GM12878 (cell line): ENCODE results near the gene PCNX4. TPM values are rescaled to one million over a fixed set of nuclear protein-coding genes. Genes with fewer than 3 reads are reported as not detected.

ENCODE experiments used
- ATAC-seq: fragments of 200-7000 bp; cut with Tn5 transposase; 3 replicates; pipeline ENCODE4 v1.9.1; 2020; ENCODE audit warnings: mild to moderate bottlenecking, moderate library complexity
- BruUV-seq: library from RNA; stranded (reverse); fragments of 400-500 nt; replicated peaks from 2 replicates; lab custom pipeline; 2021; lab: Mats Ljungman, UMichigan
- CTCF ChIA-PET: fragments of 300-600 bp; sonication (Branson Sonifier 250); formaldehyde crosslinking; extraction: SDS; loops from one replicate; lab custom pipeline; 2021; ENCODE audit warnings: inconsistent platforms; lab: Yijun Ruan, JAX
- POLR2A ChIA-PET: fragments of 350-600 bp; formaldehyde crosslinking; extraction: SDS; loops from one replicate; lab custom pipeline; 2021; ENCODE audit warnings: inconsistent platforms; lab: Charles Lee
- RAD21 ChIA-PET: fragments of 300-600 bp; sonication (Branson Sonifier 250); formaldehyde crosslinking; loops from one replicate; lab custom pipeline; 2023; ENCODE audit warnings: antibody characterized with exemption; ENCODE audit not compliant: unreplicated experiment; lab: Charles Lee
- SMC1A ChIA-PET: fragments of 300-600 bp; sonication (Branson Sonifier 250); formaldehyde crosslinking; loops from one replicate; lab custom pipeline; 2023; ENCODE audit not compliant: unreplicated experiment, uncharacterized antibody; lab: Charles Lee
- DNase-seq: peaks from one replicate; pipeline ENCODE4 v3.0.0-alpha.2; 2011; ENCODE audit warnings: low read depth, low spot score
- FAIRE-seq: peaks from 3 replicates; lab custom pipeline; 2011; peaks lifted over from hg19 to GRCh38; lab: Jason Lieb, UNC
- H2AFZ ChIP-seq: 2 replicates; pipeline ENCODE4 v1.6.0; 2011; ENCODE audit warnings: low read depth, low read length, control low read depth; ENCODE audit not compliant: control insufficient read depth
- H3K27ac ChIP-seq: 2 replicates; pipeline ENCODE4 v1.5.1; 2011; ENCODE audit warnings: control low read depth; ENCODE audit not compliant: control insufficient read depth, insufficient read depth
- H3K27me3 ChIP-seq, 2 experiments: replicated peaks in 1 of 2; 2 replicates each; pipeline versions ENCODE4 v1.6.0 to v1.6.1; 2011; ENCODE audit warnings: low read length in 1 of 2; ENCODE audit not compliant: control insufficient read depth in 2 of 2, insufficient read depth in 2 of 2
- H3K36me3 ChIP-seq, 2 experiments: 2 replicates each; pipeline ENCODE4 v1.5.1; 2011; ENCODE audit warnings: low read length in 1 of 2; ENCODE audit not compliant: control insufficient read depth in 2 of 2, insufficient read depth in 2 of 2
- H3K4me1 ChIP-seq: 2 replicates; pipeline ENCODE4 v1.6.1; 2011; ENCODE audit warnings: mild to moderate bottlenecking, low read length, moderate library complexity, mixed read lengths; ENCODE audit not compliant: control insufficient read depth, insufficient read depth
- H3K4me2 ChIP-seq: 2 replicates; pipeline ENCODE4 v1.6.0; 2011; ENCODE audit warnings: control low read depth; ENCODE audit not compliant: control insufficient read depth, insufficient read depth
- H3K4me3 ChIP-seq: fragments of 200-600 bp; sonication (generic); 2 replicates; pipeline ENCODE4 v1.5.1; 2016
- H3K79me2 ChIP-seq: 2 replicates; pipeline ENCODE4 v1.6.0; 2011; ENCODE audit warnings: low read length; ENCODE audit not compliant: control insufficient read depth, insufficient read depth
- H3K9ac ChIP-seq: 2 replicates; pipeline ENCODE4 v1.8.0; 2011; ENCODE audit warnings: low read length, control low read depth, mixed read lengths; ENCODE audit not compliant: control insufficient read depth, insufficient read depth
- H3K9me3 ChIP-seq: replicated peaks from 3 replicates; pipeline ENCODE4 v1.5.1; 2011; ENCODE audit warnings: mild to moderate bottlenecking, low read length; ENCODE audit not compliant: control insufficient read depth, insufficient read depth
- H4K20me1 ChIP-seq: 2 replicates; pipeline ENCODE4 v1.6.0; 2011; ENCODE audit not compliant: control insufficient read depth, insufficient read depth
- BCL11A ChIP-seq: IDR thresholded peaks from 2 replicates; pipeline ENCODE4 v1.6.1; 2011; ENCODE audit warnings: low read depth, low read length
- CUX1 ChIP-seq: IDR thresholded peaks from 2 replicates; pipeline ENCODE4 v1.6.1; 2012; ENCODE audit warnings: improper control_type of control experiment, low read depth, low read length; ENCODE audit not compliant: insufficient replicate concordance
- DPF2 ChIP-seq: fragments of 450-650 bp; IDR thresholded peaks from 2 replicates; pipeline ENCODE4 v1.6.1; 2017; ENCODE audit warnings: mild to moderate bottlenecking
- HCFC1 ChIP-seq: fragments of 150-350 bp; IDR thresholded peaks from 2 replicates; pipeline ENCODE4 v1.6.1; 2014; ENCODE audit warnings: low read length
- PRDM15 ChIP-seq: fragments of 450-650 bp; formaldehyde crosslinking; IDR thresholded peaks from 2 replicates; pipeline ENCODE4 v1.4.0; 2020; ENCODE audit warnings: mild to moderate bottlenecking, moderate library complexity
- RFX5 ChIP-seq: IDR thresholded peaks from 2 replicates; pipeline ENCODE4 v1.6.1; 2011; ENCODE audit warnings: low read depth, low read length, improper control_type of control experiment
- SIX5 ChIP-seq: IDR thresholded peaks from 2 replicates; pipeline ENCODE4 v1.6.1; 2011; ENCODE audit warnings: mild to moderate bottlenecking, low read depth, low read length, moderate library complexity; ENCODE audit not compliant: severe bottlenecking
- TARDBP ChIP-seq: IDR thresholded peaks from 2 replicates; pipeline ENCODE4 v1.6.1; 2016; ENCODE audit warnings: borderline replicate concordance
- ZNF687 ChIP-seq: fragments of 450-650 bp; IDR thresholded peaks from 2 replicates; pipeline ENCODE4 v1.6.1; 2017; ENCODE audit warnings: mild to moderate bottlenecking, moderate library complexity
- WGBS: methylation state at CpG from one replicate; pipeline ENCODE4 v1.1.6; 2016; ENCODE audit warnings: low lambda C conversion rate; ENCODE audit not compliant: insufficient replicate concordance, insufficient coverage; ENCODE audit errors: missing lambda C conversion rate; 5-methylcytosine and 5-hydroxymethylcytosine counted together
- in situ Hi-C: fragments of 300-500 bp; cut with MboI; formaldehyde crosslinking; loops from 9 replicates; pipeline ENCODE4 v1.14.3; 2018; ENCODE audit warnings: mixed read lengths
- intact Hi-C: fragments of 100-400 bp; cut with micrococcal nuclease; formaldehyde crosslinking; loops from one replicate; pipeline ENCODE4 v1.14.2; 2022; ENCODE audit not compliant: unreplicated experiment
- polyA plus RNA-seq, 11 experiments: library from polyadenylated mRNA; depleted of rRNA in 4 of 11; unstranded in 6 of 11; stranded (reverse) in 5 of 11; fragments of >200 nt; fragmentation: Nextera tagmentation in 4 of 11; fragmentation: Illumina TruSeq in 1 of 11; extraction: Ambion mirVana in 4 of 11; extraction: Trizol in 1 of 11; gene quantifications; 1 replicate in 1 of 11; 2 replicates in 10 of 11; pipeline versions ENCODE4 v1.2.1 to v1.2.3, GENCODE V29; 2011 to 2016; ENCODE audit warnings: inconsistent platforms in 2 of 11, missing spikeins in 2 of 11, low read depth in 1 of 11
- total RNA-seq, 4 experiments: library from RNA; depleted of rRNA in 3 of 4; stranded (reverse); fragments of >200 nt in 3 of 4; fragmentation: Illumina TruSeq in 1 of 4; extraction: Trizol in 1 of 4; gene quantifications; 2 replicates each; pipeline versions ENCODE4 v1.2.1 to v1.2.3, GENCODE V29; 2013 to 2021

PCNX4 gene
- total and polyA plus RNA-seq, 10 of the 15 experiments (the other 5 are each of a cell fraction or from before 2014, with no cell fraction given): 13.8 to 56.6 (median 39.4) TPM

- no peaks in the 10 kb centered on the region for H4K20me1 ChIP-seq
- no peak for FAIRE-seq
- DNase-seq: no peak
- H3K4me1 ChIP-seq: peaks cover 9% of the 10 kb centered on the region
- POLR2A ChIA-PET: interaction anchor here (1.0 kb wide), 1 partner anchor 213 kb away, joined by 4 read pairs; no protein-coding TSS in a partner anchor
- RAD21 ChIA-PET: no interaction called here
- intact Hi-C loops: no loop called here
- no peak overlapping the region for H3K4me3 ChIP-seq
- 100% methylated on average over 1 of the region's 1 CpG for WGBS
- in situ Hi-C loops: no loop called here
- CTCF ChIA-PET: interaction anchor here (1.4 to 7.7 kb wide), 2 partner anchors 114 to 214 kb away, joined by 6 to 155 read pairs; no protein-coding TSS in a partner anchor
- SMC1A ChIA-PET: interaction anchor here (1.2 to 10.2 kb wide), 3 partner anchors 16 to 213 kb away, joined by 3 to 149 read pairs (median 147); partner anchors contain the start of gene DHRS7
- no peak for ATAC-seq
- no peaks in the 10 kb centered on the region for H3K79me2 ChIP-seq
- H3K4me2 ChIP-seq: no peak overlapping the region
- H3K9me3 ChIP-seq: no peaks in the 10 kb centered on the region; the same call in none of the 3 replicates
- no peaks in the 10 kb centered on the region for H3K36me3 ChIP-seq
- H3K27me3 ChIP-seq: no peaks in the 10 kb centered on the region
- no peak overlapping the region for H3K9ac ChIP-seq
- no TSS peak for BruUV-seq
- H3K27ac ChIP-seq: no peak overlapping the region
- no peak overlapping the region for H2AFZ ChIP-seq
- no peak for TF ChIP-seq DPF2
- no peak for TF ChIP-seq BCL11A
- TF ChIP-seq ZNF687: no peak
- no peak for TF ChIP-seq RFX5
- TF ChIP-seq TARDBP: no peak
- no peak for TF ChIP-seq HCFC1
- no peak for TF ChIP-seq SIX5
- no peak for TF ChIP-seq PRDM15 (CRISPR knock-in tag)
- no peak for TF ChIP-seq CUX1
These were observed 87.1 kb downstream of the PCNX4 start for GRCh38 chr14:60178820-60179219.
